ENCODE measurements around the gene COA1.

- TF ChIP-seq EZH2 (IDR thresholded peaks at IDR 0.05) (no peak), CTCF (IDR thresholded peaks at IDR 0.05) (no peak)
Observed at GRCh38 chr7:43621729-43622448, 107.4 kb downstream of the COA1 start.
